HepG2 (cell line): ENCODE data around the gene PRADC1. TPM values are rescaled to one million over a fixed set of nuclear protein-coding genes. Genes with fewer than 3 reads are reported as not detected.

Experiments
- ATAC-seq: fragments of 200-7000 bp; cut with Tn5 transposase; 3 replicates; pipeline ENCODE4 v1.9.1; 2020; ENCODE audit warnings: mild to moderate bottlenecking, moderate library complexity
- BruUV-seq: library from RNA; stranded (reverse); fragments of 400-500 nt; replicated peaks from 2 replicates; lab custom pipeline; 2021; lab: Mats Ljungman, UMichigan
- CTCF ChIA-PET: fragments of 300-600 bp; formaldehyde crosslinking; extraction: SDS; loops from one replicate; lab custom pipeline; 2021; ENCODE audit warnings: low total read pairs, inconsistent platforms, low intra/inter-chr PET ratio; lab: Yijun Ruan, JAX
- POLR2A ChIA-PET: fragments of 350-600 bp; sonication (Branson Sonifier 250); formaldehyde crosslinking; loops from one replicate; lab custom pipeline; 2020; ENCODE audit warnings: antibody characterized with exemption, inconsistent platforms; lab: Yijun Ruan, JAX
- DNase-seq: peaks from one replicate; pipeline ENCODE4 v3.0.0-alpha.2; 2015; ENCODE audit warnings: low spot score
- FAIRE-seq: peaks from 3 replicates; lab custom pipeline; 2011; peaks lifted over from hg19 to GRCh38; lab: Jason Lieb, UNC
- H2AFZ ChIP-seq: one replicate; pipeline ENCODE4 v1.6.1; 2011; ENCODE audit warnings: low read length, inconsistent platforms
- H3K27ac ChIP-seq: fragments of 300-600 bp; 3 replicates; pipeline ENCODE4 v1.8.0; 2011; ENCODE audit warnings: mixed run types, mild to moderate bottlenecking, mixed read lengths, low read length, inconsistent platforms; ENCODE audit not compliant: insufficient read depth; ENCODE audit errors: extremely low read length
- H3K27me3 ChIP-seq, 2 experiments: fragments of 200-600 bp in 1 of 2; 2 replicates in 1 of 2; 3 replicates in 1 of 2; pipeline versions ENCODE4 v1.6.0 to v1.8.0; 2011; ENCODE audit warnings: low read length in 2 of 2, mild to moderate bottlenecking in 2 of 2, moderate library complexity in 2 of 2, inconsistent platforms in 1 of 2; ENCODE audit not compliant: insufficient read depth in 2 of 2, control insufficient read depth in 1 of 2
- H3K36me3 ChIP-seq, 2 experiments: fragments of 200-600 bp in 1 of 2; replicated peaks in 1 of 2; 2 replicates in 1 of 2; 3 replicates in 1 of 2; pipeline versions ENCODE4 v1.5.1 to v1.8.0; 2011; ENCODE audit warnings: low read length in 2 of 2, inconsistent platforms in 1 of 2; ENCODE audit not compliant: insufficient read depth in 2 of 2, control insufficient read depth in 1 of 2
- H3K4me1 ChIP-seq: 2 replicates; pipeline ENCODE4 v1.5.1; 2012; ENCODE audit warnings: low read length, inconsistent platforms; ENCODE audit not compliant: insufficient read depth
- H3K4me2 ChIP-seq: 2 replicates; pipeline ENCODE4 v1.6.0; 2011; ENCODE audit warnings: low read depth, low read length, inconsistent platforms
- H3K4me3 ChIP-seq, 3 experiments: fragments of 200-600 bp in 1 of 3; sonication (generic), shearing (Covaris generic) in 1 of 3; replicated peaks in 1 of 3; 2 replicates each; pipeline ENCODE4 v1.5.1; 2011 to 2016; ENCODE audit warnings: low read length in 3 of 3, inconsistent platforms in 2 of 3, low read depth in 2 of 3, mild to moderate bottlenecking in 2 of 3, control low read depth in 1 of 3, mixed read lengths in 1 of 3; ENCODE audit not compliant: insufficient read depth in 1 of 3
- H3K79me2 ChIP-seq: one replicate; pipeline ENCODE4 v1.6.1; 2011; ENCODE audit warnings: low read length, inconsistent platforms; ENCODE audit not compliant: insufficient read depth
- H3K9ac ChIP-seq: 2 replicates; pipeline ENCODE4 v1.6.0; 2011; ENCODE audit warnings: mild to moderate bottlenecking, low read depth, low read length, inconsistent platforms; ENCODE audit not compliant: insufficient read depth
- H3K9me3 ChIP-seq: 2 replicates; pipeline ENCODE4 v1.5.1; 2012; ENCODE audit warnings: mild to moderate bottlenecking, low read length
- H4K20me1 ChIP-seq: 2 replicates; pipeline ENCODE4 v1.6.0; 2011; ENCODE audit warnings: inconsistent platforms, mild to moderate bottlenecking, low read length, moderate library complexity; ENCODE audit not compliant: insufficient read depth
- AGO2 ChIP-seq: fragments of 200-400 bp; formaldehyde crosslinking; optimal IDR thresholded peaks from 2 replicates; pipeline ENCODE3; 2017; ENCODE audit warnings: mild to moderate bottlenecking, low read depth, low read length, moderate library complexity
- ATF3 ChIP-seq: sonication (generic); formaldehyde crosslinking; IDR thresholded peaks from 2 replicates; pipeline ENCODE4 v1.4.0; 2020; ENCODE audit warnings: missing genetic modification reagents
- FOXP1 ChIP-seq, 2 experiments: fragments of 450-650 bp in 1 of 2; IDR thresholded peaks; 2 replicates each; pipeline ENCODE4 v1.6.1; 2017 to 2018; ENCODE audit warnings: antibody characterized with exemption in 1 of 2
- GPBP1L1 ChIP-seq: sonication (generic); formaldehyde crosslinking; IDR thresholded peaks from 2 replicates; pipeline ENCODE4 v1.5.0; 2020; ENCODE audit warnings: mild to moderate bottlenecking, missing genetic modification reagents
- GPN1 ChIP-seq: sonication (generic); formaldehyde crosslinking; IDR thresholded peaks from 2 replicates; pipeline ENCODE4 v1.5.1; 2020; ENCODE audit warnings: missing genetic modification reagents, borderline replicate concordance
- JARID2 ChIP-seq: sonication (generic); formaldehyde crosslinking; IDR thresholded peaks from 2 replicates; pipeline ENCODE4 v1.8.1; 2023; ENCODE audit warnings: missing genetic modification reagents, inconsistent platforms; ENCODE audit not compliant: insufficient replicate concordance
- LCORL ChIP-seq, 2 experiments: fragments of 450-650 bp in 1 of 2; sonication (generic) in 1 of 2; formaldehyde crosslinking in 1 of 2; IDR thresholded peaks; 2 replicates each; pipeline versions ENCODE4 v1.5.0 to v1.6.1; 2017 to 2020; ENCODE audit warnings: antibody characterized with exemption in 1 of 2, missing genetic modification reagents in 1 of 2
- MEIS1 ChIP-seq: sonication (generic); formaldehyde crosslinking; IDR thresholded peaks from 2 replicates; pipeline ENCODE4 v1.9.0; 2021; ENCODE audit warnings: mild to moderate bottlenecking, missing genetic modification reagents, moderate library complexity, borderline replicate concordance
- ZBTB38 ChIP-seq: sonication (generic); formaldehyde crosslinking; IDR thresholded peaks from 2 replicates; pipeline ENCODE4 v1.5.1; 2020; ENCODE audit warnings: mild to moderate bottlenecking, missing genetic modification reagents
- ZBTB7B ChIP-seq: sonication (generic); formaldehyde crosslinking; IDR thresholded peaks from 2 replicates; pipeline ENCODE4 v1.4.0; 2020; ENCODE audit warnings: missing genetic modification reagents
- ZNF20 ChIP-seq: sonication (generic); formaldehyde crosslinking; IDR thresholded peaks from 2 replicates; pipeline ENCODE4 v1.4.0; 2020; ENCODE audit warnings: mild to moderate bottlenecking, moderate library complexity, missing genetic modification reagents
- ZNF224 ChIP-seq: sonication (generic); formaldehyde crosslinking; IDR thresholded peaks from 2 replicates; pipeline ENCODE4 v1.5.0; 2020; ENCODE audit warnings: mild to moderate bottlenecking, missing genetic modification reagents
- ZNF326 ChIP-seq: sonication (generic); formaldehyde crosslinking; IDR thresholded peaks from 2 replicates; pipeline ENCODE4 v1.4.0; 2020; ENCODE audit warnings: missing genetic modification reagents, borderline replicate concordance
- ZNF350 ChIP-seq: sonication (generic); formaldehyde crosslinking; IDR thresholded peaks from 2 replicates; pipeline ENCODE4 v1.4.0; 2020; ENCODE audit warnings: mild to moderate bottlenecking, low read depth, missing genetic modification reagents, borderline replicate concordance
- ZSCAN20 ChIP-seq: sonication (generic); formaldehyde crosslinking; IDR thresholded peaks from 2 replicates; pipeline ENCODE4 v1.4.0; 2020; ENCODE audit warnings: missing genetic modification reagents, mild to moderate bottlenecking, borderline replicate concordance
- ZSCAN29 ChIP-seq: sonication (generic); formaldehyde crosslinking; conservative IDR thresholded peaks from 2 replicates; pipeline ENCODE4 v1.4.0; 2020; ENCODE audit warnings: mild to moderate bottlenecking, missing genetic modification reagents
- WGBS: methylation state at CpG from one replicate; pipeline ENCODE4 v1.1.6; 2017; ENCODE audit warnings: low lambda C conversion rate; 5-methylcytosine and 5-hydroxymethylcytosine counted together
- in situ Hi-C: cut with HindIII; loops from 2 replicates; pipeline ENCODE4 v1.10.0; 2017; ENCODE audit warnings: low pct_unique_long_range_greater_than_20kb; ENCODE audit not compliant: extremely low pct_ligation_motif_present
- intact Hi-C: fragments of 100-400 bp; cut with micrococcal nuclease; formaldehyde crosslinking; loops from one replicate; pipeline ENCODE4 v1.10.0; 2022; ENCODE audit not compliant: unreplicated experiment
- polyA plus RNA-seq, 8 experiments: library from polyadenylated mRNA; depleted of rRNA in 3 of 8; stranded (reverse) in 7 of 8; unstranded in 1 of 8; fragments of >200 nt; fragmentation: Illumina TruSeq in 4 of 8; extraction: Trizol in 4 of 8; gene quantifications; 2 replicates each; pipeline versions ENCODE4 v1.2.1 to v1.2.3, GENCODE V29; 2011 to 2016; ENCODE audit warnings: low read depth in 4 of 8, missing spikeins in 1 of 8, mixed read lengths in 1 of 8; ENCODE audit not compliant: insufficient read depth in 1 of 8
- total RNA-seq, 5 experiments: library from RNA; depleted of rRNA; stranded (reverse); fragments of >200 nt; fragmentation: Illumina TruSeq; extraction: Trizol; gene quantifications; 2 replicates each; pipeline ENCODE4 v1.2.3, GENCODE V29; 2016; ENCODE audit warnings: low read depth in 1 of 5
- TF ChIP-seq, protein P1 (sequence below): sonication (generic); formaldehyde crosslinking; IDR thresholded peaks from 2 replicates; pipeline ENCODE4 v1.4.0; 2020; ENCODE audit warnings: missing genetic modification reagents
- TF ChIP-seq, protein P2 (sequence below): conservative IDR thresholded peaks from 2 replicates; pipeline ENCODE4 v1.6.1; 2018; ENCODE audit warnings: missing genetic modification reagents

Gene PRADC1
- total and polyA plus RNA-seq, 2 of the 13 experiments (the other 11 are each of a cell fraction or from before 2014, with no cell fraction given) = 12.1 to 37.2 TPM

DNA sequence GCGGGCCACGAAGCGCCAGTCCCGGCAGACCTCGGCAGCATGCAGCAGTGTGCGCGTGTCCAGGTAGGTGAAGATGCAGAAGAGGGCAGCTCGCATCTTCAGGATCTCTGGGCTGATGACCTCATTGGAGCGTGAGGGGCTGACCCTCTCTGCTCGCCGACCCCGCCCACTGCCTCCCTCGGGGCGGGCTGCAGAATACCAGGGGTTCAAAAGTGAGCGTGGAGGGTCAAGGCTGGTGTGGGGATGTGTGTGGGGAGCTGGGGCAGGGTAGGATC, 31.2 kb upstream of the PRADC1 start (continued):
- TF ChIP-seq, protein P1, sequence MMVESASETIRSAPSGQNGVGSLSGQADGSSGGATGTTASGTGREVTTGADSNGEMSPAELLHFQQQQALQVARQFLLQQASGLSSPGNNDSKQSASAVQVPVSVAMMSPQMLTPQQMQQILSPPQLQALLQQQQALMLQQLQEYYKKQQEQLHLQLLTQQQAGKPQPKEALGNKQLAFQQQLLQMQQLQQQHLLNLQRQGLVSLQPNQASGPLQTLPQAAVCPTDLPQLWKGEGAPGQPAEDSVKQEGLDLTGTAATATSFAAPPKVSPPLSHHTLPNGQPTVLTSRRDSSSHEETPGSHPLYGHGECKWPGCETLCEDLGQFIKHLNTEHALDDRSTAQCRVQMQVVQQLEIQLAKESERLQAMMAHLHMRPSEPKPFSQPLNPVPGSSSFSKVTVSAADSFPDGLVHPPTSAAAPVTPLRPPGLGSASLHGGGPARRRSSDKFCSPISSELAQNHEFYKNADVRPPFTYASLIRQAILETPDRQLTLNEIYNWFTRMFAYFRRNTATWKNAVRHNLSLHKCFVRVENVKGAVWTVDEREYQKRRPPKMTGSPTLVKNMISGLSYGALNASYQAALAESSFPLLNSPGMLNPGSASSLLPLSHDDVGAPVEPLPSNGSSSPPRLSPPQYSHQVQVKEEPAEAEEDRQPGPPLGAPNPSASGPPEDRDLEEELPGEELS (CRISPR knock-in tag) = no peak
- TF ChIP-seq FOXP1 (IDR thresholded peaks at IDR 0.05) (no peak), FOXP1 (CRISPR knock-in tag; IDR thresholded peaks at IDR 0.05) (no peak), ZBTB7B (CRISPR knock-in tag) (no peak)
- TF ChIP-seq, protein P2, sequence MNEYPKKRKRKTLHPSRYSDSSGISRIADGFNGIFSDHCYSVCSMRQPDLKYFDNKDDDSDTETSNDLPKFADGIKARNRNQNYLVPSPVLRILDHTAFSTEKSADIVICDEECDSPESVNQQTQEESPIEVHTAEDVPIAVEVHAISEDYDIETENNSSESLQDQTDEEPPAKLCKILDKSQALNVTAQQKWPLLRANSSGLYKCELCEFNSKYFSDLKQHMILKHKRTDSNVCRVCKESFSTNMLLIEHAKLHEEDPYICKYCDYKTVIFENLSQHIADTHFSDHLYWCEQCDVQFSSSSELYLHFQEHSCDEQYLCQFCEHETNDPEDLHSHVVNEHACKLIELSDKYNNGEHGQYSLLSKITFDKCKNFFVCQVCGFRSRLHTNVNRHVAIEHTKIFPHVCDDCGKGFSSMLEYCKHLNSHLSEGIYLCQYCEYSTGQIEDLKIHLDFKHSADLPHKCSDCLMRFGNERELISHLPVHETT (CRISPR knock-in tag) = no peak

DNA sequence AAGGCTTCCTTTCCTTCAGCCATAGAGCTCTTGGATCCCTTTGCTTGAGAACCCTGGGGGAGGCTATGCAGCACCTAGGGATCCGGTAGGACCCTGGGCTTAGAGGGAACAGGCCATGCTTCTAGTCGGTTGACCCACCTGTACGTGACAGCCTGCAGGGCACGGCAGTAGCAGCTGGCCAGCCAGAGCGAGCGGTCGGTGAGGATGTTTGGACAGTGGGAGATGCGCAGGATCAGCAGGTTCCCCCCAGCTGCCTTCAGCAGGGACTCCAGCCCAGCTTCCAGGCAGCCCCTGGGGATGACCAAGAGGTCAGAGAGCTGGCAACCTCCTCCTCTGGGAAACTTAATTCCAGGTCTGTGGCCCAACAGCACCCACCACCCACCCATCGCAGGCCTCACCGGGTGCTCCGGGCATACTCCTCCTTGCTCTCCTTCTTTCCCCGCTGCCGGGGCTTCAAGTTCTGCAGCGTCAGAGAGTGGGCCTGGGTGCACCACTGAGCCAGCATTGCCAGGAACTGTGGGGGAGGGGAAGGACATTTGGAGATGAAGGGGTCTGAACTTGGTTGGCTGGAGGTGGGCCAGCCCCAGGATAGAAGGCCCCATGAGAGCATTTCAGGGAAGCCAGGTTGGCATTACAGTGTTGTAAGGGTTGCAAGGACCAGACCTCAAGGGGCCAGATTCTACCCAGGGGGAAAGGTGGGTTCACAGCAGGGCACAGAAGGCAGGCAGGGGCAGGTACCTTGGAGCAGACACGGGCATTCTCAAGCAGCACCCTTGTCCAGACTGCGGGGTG, 30.7 kb upstream of the PRADC1 start:
- Histone ChIP-seq H3K9ac (peak overlapping the region; percentile 38; the same call in 1 of the 2 replicates), H3K4me3 (no peak overlapping the region), H3K4me1 (peaks cover 51% of the 10 kb centered on the region), H3K4me2 (no peak overlapping the region), H3K36me3 (peaks cover 5 to 7% of the 10 kb centered on the region in 2 experiments; a peak in 4 of 5 replicates), H3K9me3 (no peaks in the 10 kb centered on the region), H3K27ac (peak overlapping the region; percentile 70), H4K20me1 (no peaks in the 10 kb centered on the region), H3K79me2 (no peaks in the 10 kb centered on the region), H2AFZ (no peak overlapping the region), H3K27me3 (no peaks in the 10 kb centered on the region)
- no peak for ATAC-seq
- no peak for FAIRE-seq
- ChIA-PET POLR2A (interaction anchor here (1.7 kb wide), 1 partner anchor 13 kb away, joined by 5 read pairs; no protein-coding TSS in a partner anchor), CTCF (no interaction called here)
- WGBS = 96% methylated on average over 16 of the region's 16 CpGs
- no peak for DNase-seq
- BruUV-seq = no TSS peak
- intact Hi-C loops (loop anchor here (2.0 to 5.0 kb wide), 3 partner anchors 27 to 101 kb away; no protein-coding TSS in a partner anchor), in situ Hi-C loops (no loop called here)
- TF ChIP-seq ZNF350 (CRISPR knock-in tag) (no peak), AGO2 (peak; percentile 13), ATF3 (CRISPR knock-in tag) (no peak), GPBP1L1 (CRISPR knock-in tag) (no peak), ZBTB38 (CRISPR knock-in tag) (peak; percentile 45), JARID2 (CRISPR knock-in tag) (no peak), ZNF224 (CRISPR knock-in tag) (no peak), ZSCAN20 (CRISPR knock-in tag) (no peak), ZNF326 (CRISPR knock-in tag) (no peak), GPN1 (CRISPR knock-in tag) (no peak), LCORL (IDR thresholded peaks at IDR 0.05) (no peak), LCORL (CRISPR knock-in tag; IDR thresholded peaks at IDR 0.05) (no peak), MEIS1 (CRISPR knock-in tag) (no peak), ZSCAN29 (CRISPR knock-in tag) (no peak), ZNF20 (CRISPR knock-in tag) (no peak)
